NT2/D1 (cell line): ENCODE measurements around the gene MMP17.

Experiments used
- SUZ12 ChIP-seq: IDR thresholded peaks from 2 replicates; pipeline ENCODE4 v1.6.1; 2011; ENCODE audit not compliant: insufficient read length, insufficient read depth; ENCODE audit errors: extremely low read depth
- ZNF274 ChIP-seq: IDR thresholded peaks from 2 replicates; pipeline ENCODE4 v1.6.1; 2011; ENCODE audit warnings: mild to moderate bottlenecking, low read depth, low read length

GRCh38 chr12:131852551-131853299 is 24.5 kb downstream of the MMP17 start:
- TF ChIP-seq ZNF274, result no peak
- no peak for TF ChIP-seq SUZ12
